ENCODE results near the gene SCAPER.

SCAPER gene

DNA sequence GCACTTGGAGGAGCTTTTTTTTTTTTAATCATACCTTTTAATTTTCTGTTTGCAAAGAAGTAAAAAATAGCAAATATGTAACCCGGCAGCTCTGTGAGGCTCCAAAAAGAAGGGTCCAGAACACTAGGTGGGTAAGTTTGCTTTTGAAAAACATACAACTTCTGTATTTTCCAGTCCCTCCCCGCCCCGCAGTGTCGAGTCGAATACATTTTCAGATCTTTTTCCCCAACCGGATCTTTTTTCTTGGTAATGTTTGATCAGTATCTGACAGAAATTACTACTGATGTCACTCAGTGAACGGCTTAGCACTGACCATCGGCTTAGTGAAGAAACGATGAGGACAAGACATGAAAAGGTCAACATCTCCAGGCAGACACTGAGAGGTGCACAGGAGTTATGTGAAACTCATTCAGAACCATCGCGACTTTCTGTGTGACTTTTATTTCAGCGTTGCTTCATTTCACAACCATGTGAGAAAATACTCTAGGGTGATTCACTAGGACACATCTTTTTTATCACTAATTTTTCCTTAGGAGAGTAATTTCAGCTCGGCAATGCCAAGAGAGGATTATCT lies 557.6 kb downstream of the SCAPER start:
- no peak for DNase-seq

DNA sequence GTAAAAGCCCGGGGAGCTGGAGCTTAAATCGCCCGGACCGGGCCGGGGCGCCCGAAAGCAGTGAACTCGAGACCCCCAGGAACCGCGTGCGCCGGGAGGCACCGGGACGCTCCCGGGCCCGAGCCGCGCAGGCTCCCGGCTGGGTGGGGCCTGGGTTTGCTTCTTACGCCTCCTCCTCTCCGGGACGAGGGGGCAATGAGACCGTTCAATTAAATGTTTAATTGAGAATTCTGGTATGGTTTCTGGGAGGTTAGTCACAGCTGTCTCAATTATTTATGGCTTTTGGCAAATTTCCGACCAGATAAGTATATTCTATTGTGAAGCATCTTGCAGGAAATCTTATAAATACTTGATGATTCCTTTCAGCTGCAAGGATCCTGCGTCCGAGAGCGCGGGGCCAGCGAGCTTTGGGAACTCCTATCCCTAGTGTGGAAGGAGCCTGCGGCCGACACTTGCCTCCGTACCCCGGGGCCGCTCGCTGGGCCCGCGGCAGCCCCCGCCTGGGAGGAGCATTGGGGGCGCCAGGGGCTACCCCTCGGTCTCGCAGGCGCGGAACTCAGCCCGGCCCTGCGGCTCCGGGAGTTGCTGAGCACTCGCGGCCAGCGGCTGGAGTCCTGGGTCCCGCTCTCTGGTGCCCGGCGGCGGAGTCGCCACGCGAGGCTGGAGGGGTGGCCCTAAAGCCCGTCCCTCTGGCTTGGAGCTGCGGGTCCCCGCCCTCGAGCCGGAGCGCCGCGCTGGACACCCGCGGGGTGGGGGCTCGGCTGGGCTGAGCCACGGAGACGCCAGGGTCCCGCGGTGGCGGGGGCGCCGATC lies 558.3 kb downstream of the SCAPER start:
- DNase-seq, result no peak

DNA sequence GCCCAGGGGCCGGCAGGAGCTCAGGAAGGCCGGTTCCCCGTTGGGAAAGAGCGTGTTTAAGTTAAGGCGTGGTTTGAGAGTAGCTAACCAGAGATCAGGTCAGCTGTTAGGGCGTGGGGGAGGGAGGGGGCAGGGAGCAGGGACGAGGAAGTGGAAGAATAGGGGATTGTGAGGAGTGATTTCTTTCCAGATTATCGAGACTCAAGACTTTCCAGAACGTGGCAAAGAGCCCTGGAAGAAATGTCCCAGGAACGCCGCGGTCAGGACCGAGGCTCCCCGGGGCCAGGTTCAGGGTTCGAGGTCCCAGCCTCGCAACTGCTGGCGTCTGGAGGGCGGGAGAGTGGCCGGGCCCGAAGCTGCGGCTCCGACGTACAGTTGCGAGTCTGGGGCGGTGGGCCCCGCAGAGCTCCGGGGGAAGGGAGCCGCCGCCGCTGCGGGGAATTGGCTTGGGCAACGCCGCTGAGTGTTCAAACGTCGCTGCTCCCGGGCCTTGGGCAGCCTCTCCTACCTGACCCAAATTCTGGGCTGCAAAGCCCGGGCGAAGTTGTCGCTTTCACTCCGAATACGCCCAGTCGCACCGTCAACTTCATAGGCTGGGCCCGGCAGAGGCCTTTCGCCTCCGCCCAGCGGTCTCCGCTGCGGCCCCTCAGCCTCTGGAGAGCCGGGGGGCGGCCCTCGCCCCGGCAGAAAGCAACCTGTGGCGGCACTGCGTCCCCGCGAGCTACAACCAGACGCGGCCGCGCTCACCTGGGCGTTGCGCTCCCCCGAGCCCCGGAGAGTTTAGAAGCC lies 559.1 kb downstream of the SCAPER start:
- DNase-seq, result no peak

DNA sequence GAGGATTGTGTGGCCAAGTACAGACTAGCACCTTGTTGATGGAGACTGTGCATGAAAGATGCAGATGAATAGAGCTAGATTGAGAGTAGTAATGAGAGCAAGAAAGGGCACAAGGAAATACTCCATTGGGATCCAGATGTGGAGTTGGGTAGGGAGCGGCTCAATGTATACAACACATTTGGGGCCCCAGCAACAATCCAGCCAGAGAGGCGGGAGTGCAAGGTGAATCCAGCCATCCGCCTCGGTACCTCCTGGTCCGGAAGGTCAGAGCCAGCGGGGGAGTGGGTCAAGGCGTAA lies 559.6 kb downstream of the SCAPER start:
- DNase-seq, result no peak

DNA sequence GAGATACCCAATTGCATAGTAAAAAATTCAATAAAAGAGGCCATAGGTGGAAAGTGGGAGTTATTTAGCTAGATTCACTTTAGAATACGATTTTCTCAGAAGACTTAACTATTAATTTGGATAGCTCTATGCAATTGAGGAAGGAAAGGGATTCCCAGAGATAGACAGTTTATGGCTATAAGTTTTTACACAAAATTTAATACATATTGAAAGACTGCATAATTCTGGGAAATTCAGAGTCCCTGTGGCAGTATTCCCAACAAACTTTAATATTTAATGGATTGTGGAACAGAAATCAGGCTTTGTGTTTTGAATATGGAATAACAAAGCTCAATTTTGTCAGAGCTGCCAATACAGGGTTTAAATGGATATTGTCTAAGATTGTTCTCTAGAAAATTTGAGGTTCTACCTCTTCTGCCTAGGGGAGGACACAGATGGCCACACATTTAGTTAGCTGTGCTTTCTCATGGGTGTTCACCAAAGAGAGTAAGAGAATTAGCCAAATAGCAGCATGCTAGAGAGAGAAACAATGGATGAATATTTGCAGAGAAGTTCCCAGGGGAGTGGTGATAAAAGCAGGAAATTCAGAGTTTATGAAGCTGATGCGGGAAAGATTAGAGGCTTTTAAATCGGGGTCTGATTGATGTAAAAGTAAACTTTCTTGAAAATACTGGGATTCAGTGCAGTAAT lies 560.1 kb downstream of the SCAPER start:
- DNase-seq, result no peak

DNA sequence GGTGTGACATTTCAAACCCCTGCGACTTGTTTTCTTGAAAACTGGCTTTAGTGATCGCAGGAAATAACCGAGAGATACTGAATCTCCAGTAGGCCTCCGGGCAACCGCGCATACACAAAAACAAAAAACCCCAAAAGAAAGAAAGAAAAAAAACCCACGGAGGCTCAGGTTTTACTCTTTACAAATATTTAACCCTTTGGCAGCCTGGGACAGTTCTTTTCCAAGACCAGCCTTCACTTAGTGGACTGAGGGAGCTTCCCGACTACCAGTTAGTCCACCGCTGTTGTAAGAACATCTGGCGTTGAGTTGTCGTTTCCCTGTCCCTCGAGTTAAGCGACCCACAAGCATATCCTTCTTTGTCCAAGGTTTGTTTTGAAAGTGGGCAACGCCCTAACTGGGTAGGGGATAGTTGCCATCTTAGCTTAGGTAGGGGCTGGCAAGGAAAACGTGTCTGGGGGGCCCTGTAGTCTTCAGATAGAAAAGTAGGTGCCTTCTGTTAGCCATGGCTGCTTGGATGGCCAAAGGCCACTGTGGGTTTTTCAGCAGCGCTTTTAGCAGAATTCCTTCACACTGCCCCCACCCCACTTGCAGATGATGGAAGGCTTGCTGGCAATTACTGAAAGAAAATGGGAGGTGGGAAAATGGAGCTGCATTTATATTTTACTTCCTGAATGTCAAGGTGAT lies 561.7 kb downstream of the SCAPER start:
- no peak for DNase-seq

DNA sequence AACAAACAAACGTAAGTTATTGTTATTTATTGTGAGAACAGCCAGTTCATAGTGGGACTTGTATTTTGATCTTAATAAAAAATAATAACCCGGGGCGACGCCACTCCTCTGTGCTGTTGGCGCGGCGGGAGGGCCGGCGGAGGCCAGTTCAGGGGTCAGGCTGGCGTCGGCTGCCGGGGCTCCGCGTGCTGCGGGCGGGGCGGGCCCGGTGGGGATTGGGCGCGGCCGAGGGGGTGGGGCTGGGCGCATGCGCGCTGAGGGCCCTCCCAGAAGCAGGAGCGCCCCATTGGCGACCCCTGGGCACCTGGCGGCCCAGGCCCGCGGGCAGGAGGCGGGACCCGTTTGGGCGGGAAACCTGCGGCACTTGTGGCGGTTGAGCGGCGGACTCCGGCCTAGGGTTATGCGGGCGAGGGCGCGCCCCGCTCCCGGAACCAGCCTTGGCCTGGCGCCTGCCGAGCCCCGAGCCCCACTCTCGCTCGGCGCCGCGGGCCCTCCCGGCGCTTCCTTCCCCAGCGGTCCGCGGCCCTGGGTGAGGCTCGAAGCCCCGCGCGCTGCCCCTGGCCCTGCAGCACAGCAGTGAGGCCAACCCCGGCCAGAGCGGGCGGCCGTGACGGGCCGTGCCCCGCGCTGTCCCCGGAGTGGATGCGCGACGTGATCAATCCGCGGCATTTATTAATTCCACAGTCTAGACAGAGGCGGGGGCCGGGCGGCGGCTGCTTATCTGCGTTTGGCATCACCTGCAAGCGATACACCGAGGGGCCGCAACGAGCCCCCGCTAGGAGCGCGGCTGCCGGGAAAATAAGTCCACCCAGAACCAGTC lies 562.5 kb downstream of the SCAPER start:
- no peak for DNase-seq

DNA sequence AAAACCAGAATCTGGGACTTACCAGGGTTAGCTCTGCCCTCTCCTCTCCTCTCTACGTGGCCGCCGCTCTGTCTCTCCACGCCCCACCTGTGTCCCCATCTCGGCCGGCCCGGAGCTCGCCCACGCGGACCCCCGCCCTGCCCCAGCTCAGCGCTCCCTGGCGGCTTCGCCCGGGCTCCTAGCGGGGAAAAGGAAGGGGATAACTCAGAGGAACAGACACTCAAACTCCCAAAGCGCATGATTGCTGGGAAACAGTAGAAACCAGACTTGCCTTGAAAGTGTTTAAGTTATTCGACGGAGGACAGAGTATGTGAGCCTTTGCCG lies 563.1 kb downstream of the SCAPER start:
- no peak for DNase-seq

DNA sequence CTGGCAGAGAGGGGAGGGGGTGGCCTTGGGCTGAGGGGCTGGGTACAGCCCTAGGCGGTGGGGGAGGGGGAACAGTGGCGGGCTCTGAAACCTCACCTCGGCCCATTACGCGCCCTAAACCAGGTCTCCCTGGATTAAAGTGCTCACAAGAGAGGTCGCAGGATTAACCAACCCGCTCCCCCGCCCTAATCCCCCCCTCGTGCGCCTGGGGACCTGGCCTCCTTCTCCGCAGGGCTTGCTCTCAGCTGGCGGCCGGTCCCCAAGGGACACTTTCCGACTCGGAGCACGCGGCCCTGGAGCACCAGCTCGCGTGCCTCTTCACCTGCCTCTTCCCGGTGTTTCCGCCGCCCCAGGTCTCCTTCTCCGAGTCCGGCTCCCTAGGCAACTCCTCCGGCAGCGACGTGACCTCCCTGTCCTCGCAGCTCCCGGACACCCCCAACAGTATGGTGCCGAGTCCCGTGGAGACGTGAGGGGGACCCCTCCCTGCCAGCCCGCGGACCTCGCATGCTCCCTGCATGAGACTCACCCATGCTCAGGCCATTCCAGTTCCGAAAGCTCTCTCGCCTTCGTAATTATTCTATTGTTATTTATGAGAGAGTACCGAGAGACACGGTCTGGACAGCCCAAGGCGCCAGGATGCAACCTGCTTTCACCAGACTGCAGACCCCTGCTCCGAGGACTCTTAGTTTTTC lies 563.6 kb downstream of the SCAPER start:
- DNase-seq, result peak; percentile 48

DNA sequence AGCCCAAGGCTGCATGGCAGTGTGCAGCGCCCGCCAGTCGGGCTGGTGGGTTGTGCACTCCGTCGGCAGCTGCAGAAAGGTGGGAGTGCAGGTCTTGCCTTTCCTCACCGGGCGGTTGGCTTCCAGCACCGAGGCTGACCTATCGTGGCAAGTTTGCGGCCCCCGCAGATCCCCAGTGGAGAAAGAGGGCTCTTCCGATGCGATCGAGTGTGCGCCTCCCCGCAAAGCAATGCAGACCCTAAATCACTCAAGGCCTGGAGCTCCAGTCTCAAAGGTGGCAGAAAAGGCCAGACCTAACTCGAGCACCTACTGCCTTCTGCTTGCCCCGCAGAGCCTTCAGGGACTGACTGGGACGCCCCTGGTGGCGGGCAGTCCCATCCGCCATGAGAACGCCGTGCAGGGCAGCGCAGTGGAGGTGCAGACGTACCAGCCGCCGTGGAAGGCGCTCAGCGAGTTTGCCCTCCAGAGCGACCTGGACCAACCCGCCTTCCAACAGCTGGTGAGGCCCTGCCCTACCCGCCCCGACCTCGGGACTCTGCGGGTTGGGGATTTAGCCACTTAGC lies 564.3 kb downstream of the SCAPER start:
- DNase-seq, result no peak

DNA sequence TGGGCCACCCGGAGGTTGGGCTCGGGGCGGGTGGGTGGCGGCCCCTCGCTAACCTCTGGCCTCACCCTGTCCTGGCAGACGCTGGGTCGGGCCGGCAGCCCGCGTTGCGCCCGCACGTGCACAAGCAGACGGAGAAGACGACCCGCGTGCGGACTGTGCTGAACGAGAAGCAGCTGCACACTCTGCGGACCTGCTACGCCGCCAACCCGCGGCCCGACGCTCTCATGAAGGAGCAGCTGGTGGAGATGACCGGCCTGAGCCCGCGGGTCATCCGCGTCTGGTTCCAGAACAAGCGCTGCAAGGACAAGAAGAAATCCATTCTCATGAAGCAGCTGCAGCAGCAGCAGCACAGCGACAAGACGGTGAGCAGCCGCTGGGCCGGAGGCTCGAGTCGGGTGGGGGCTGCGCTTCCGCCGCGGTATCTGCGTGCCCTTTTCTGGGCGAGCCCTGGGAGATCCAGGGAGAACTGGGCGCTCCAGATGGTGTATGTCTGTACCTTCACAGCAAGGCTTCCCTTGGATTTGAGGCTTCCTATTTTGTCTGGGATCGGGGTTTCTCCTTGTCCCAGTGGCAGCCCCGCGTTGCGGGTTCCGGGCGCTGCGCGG lies 564.8 kb downstream of the SCAPER start:
- DNase-seq, result no peak

DNA sequence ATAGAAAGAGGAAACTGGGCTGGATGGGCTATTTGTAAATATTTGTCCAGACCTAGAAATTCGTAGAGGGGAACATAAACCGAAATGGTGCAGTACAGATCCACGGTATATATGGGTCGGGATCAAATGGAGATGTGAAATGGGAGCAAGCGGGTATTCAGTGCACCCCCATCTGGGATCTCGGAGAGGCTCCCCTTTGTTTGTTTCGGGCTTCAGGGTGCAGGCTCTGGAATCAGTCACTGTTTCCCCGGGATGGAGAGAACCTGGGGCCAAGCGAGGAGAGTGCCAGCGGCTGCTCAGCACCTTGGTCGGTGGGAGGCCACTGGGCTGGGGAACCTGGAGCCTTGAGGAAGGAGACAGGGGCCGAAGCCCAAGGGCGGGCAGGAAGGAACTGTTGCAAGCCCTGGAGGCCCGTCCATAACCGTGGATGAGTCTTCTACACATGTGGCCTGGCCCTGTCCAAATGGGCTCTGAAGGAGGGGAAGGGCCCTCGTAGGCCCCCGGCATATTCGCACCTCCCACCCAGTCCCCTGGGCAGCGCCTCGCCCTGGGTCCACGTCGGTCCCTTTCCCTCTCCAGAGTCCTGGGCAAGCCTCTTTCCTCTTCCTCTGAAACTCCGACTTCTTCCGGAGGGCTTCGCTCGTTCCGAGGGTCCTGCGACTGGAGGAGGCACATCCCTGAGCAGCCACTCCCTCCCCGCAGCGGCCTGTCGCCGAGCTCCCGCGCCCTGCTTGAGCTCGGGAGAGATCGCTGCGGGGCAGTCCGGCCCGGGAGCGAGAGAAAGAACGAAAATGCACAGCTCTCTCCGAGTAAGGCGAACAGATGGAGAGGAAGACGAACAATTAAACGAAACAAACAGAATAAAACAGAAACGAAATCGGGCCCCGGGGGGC lies 565.6 kb downstream of the SCAPER start:
- no peak for DNase-seq

DNA sequence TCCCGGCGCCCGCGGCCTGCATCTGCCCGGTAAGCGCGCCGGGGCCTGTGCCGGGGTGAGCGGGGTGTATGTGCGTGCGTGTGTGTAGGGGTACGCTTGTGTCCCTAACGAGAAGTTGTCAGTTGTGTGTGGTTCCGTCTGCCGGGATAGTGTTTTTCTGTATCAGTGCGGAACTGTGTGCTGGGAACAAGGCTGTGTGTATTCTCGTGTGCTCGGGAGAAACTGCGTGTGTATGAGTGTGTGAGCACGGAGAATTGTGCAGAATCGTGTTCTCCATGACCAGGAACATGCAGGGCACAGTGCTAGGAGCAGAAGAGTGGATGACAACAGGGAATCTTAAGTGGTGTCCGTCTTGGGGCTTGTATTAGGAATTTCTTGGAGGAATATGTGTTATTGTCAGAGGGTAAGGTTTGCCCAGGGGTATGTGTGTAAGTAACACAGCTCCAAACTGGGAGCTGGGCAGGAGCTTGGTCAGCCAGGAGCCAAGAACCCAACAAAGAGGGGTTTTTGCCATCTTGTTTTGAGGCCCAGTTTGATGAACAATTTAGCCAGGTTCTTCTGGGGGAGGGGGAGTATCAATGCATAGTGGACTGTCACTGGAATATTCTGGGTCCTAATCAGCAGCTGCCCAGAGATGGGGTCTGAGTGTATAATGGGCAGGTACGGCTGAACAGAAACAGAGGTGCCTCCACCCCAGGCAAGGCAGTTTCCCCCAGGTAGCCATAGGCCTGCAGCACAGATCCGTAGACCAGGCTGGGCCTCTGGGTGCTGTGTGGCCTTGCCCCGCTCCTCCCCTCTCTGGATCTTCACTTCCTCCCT lies 566.4 kb downstream of the SCAPER start:
- DNase-seq, result no peak

DNA sequence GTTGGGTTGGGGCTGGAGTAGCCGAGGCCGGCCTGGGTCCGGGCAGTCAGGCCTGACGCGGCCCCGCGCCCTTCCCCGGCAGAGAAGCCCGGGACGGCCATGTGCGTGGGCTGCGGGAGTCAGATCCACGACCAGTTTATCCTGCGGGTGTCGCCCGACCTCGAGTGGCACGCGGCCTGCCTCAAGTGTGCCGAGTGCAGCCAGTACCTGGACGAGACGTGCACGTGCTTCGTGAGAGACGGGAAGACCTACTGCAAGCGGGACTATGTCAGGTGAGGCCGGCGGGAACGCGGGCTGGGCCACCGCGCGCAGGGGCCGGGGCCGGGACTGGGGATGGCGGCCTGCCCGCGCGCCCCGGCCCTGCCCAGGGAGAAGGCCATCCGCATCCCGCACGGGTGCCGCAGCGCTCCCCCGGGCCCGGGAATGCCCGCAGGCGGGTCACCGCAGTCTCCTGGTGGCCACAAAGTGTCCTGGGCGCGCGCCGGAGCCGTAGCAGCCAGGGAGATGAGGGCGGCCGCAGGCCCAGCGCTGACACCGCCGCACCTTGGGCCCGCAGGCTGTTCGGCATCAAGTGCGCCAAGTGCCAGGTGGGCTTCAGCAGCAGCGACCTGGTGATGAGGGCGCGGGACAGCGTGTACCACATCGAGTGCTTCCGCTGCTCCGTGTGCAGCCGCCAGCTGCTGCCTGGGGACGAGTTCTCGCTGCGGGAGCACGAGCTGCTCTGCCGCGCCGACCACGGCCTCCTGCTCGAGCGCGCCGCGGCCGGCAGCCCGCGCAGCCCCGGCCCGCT lies 567.2 kb downstream of the SCAPER start:
- DNase-seq, result no peak

DNA sequence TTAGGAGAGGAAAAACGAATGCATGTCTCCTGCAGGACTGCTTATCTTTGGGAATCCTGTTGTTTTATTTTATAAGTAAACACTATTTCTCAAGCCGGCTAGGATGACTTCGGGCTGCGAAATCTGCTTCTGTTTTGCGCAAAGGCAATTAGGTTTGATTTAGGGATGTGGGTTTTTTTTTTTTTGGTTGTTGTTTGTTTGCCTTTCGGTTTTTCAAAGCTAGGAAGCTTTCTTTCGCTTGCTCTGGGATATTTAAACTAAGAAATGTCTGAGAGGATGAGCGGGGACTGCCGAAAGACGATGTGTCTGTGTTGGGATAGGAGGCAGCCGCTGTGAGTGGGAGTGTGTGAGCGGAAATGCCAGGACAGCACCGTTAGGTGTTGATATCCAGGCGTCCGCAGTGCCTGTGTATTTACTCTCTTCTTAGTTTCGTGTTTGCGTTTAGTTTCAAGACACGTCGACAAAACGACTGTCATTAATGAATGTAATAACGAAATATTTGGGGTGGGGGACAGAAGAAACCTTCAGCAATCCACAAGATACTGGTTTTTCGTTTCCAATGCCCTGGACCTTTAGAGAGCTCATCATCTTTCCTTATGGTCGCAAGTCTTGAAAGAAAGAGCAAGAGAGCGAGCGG lies 568.0 kb downstream of the SCAPER start:
- DNase-seq, result no peak

DNA sequence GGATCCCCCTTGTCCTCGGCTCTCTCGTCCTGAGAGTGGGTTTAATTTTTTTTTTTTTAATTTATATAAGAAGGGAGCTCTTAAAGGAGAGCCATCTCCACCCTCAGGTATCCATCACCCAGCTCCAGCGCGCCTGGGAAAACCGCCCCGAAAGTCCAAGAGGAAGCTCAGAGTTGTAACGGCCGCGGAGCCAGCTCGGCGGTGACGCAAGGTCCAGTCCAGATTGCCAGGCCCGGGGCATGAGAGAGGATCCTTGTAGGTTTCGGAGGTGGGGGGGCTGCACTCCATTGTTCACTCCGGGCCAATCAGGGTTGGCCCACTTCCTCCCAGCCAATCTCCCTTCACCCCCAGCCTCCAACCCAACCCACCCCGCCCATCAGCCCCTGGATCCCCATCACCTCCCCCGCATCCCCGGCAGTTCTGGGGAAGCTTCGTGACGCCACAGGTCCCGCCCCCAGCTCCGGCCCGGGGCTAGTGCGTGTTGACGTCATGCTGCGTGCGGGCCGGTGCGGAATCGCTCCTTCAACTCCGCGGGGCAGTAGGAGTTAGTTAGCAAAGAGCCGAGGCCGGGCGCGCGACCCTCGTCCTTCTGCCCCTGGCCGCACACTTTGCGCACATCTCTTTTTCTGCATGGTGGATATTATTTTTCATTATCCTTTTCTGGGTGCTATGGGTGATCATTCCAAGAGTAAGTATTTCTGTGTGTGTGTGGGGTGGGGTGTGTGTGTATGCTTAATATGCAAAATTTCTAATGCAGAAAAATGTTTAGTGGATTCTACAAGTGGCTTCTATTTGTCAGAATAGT lies 568.7 kb downstream of the SCAPER start, which contains the start of gene ISL2:
Gene ISL2, plus strand, starts transcription at position 520 of the 805 bp plus-strand sequence. Its CDS starts 111 bp downstream, at position 631.
- no peak for DNase-seq

Measured in NCI-H2107 (cell line).